ENCODE results near the gene MCF2.
"Not testable (repeated sequence)": the region's sequence is repeated elsewhere in the genome, so short reads cannot be mapped to it uniquely, and the experiment has no call there.

The MCF2 gene

GRCh38 chrX:139708067-139708466 is at the start of gene MCF2:
Gene MCF2, minus strand, starts transcription at chrX:139708167. Its CDS starts 56,423 bp downstream, at chrX:139651744.
- no peak for DNase-seq (ENCODE audit: low spot score)

GRCh38 chrX:139751053-139751452 is 43.1 kb upstream of the MCF2 start:
- DNase-seq (ENCODE audit: low spot score) = no peak

- no peak for DNase-seq (ENCODE audit: low spot score)
These were observed 42.4 kb upstream of the MCF2 start for GRCh38 chrX:139750390-139750789.

- peak; percentile 32 for DNase-seq (ENCODE audit: low spot score)
These were observed 31.2 kb upstream of the MCF2 start for GRCh38 chrX:139739138-139739537.

GRCh38 chrX:139738581-139738980 is 30.6 kb upstream of the MCF2 start:
- DNase-seq (ENCODE audit: low spot score) = no peak

- no peak for DNase-seq (ENCODE audit: low spot score)
These were observed 28.2 kb upstream of the MCF2 start for GRCh38 chrX:139736151-139736550.

- DNase-seq (ENCODE audit: low spot score) = no peak
These were observed 27.0 kb upstream of the MCF2 start for GRCh38 chrX:139734996-139735395.

- no peak for DNase-seq (ENCODE audit: low spot score)
These were observed 17.8 kb upstream of the MCF2 start for GRCh38 chrX:139725720-139726119.

GRCh38 chrX:139724626-139725025 is 16.7 kb upstream of the MCF2 start:
- no peak for DNase-seq (ENCODE audit: low spot score)

GRCh38 chrX:139720979-139721378 is 13.0 kb upstream of the MCF2 start:
- DNase-seq (ENCODE audit: low spot score) = no peak

GRCh38 chrX:139720136-139720535 is 12.2 kb upstream of the MCF2 start:
- DNase-seq (ENCODE audit: low spot score) = no peak

GRCh38 chrX:139702658-139703057 is 5.3 kb downstream of the MCF2 start:
- DNase-seq (ENCODE audit: low spot score) = no peak

- no peak for DNase-seq (ENCODE audit: low spot score)
These were observed 15.1 kb downstream of the MCF2 start for GRCh38 chrX:139692908-139693307.

- no peak for DNase-seq (ENCODE audit: low spot score)
These were observed 15.5 kb downstream of the MCF2 start for GRCh38 chrX:139692506-139692849.

- no peak for DNase-seq (ENCODE audit: low spot score)
These were observed 16.0 kb downstream of the MCF2 start for GRCh38 chrX:139691843-139692505.

GRCh38 chrX:139691493-139691842 is 16.5 kb downstream of the MCF2 start:
- no peak for DNase-seq (ENCODE audit: low spot score)

GRCh38 chrX:139685175-139685574 is 22.8 kb downstream of the MCF2 start:
- not testable (repeated sequence) for DNase-seq (ENCODE audit: low spot score)

- DNase-seq (ENCODE audit: low spot score) = no peak
These were observed 27.6 kb downstream of the MCF2 start for GRCh38 chrX:139680356-139680755.

GRCh38 chrX:139647597-139647996 is 60.4 kb downstream of the MCF2 start:
- no peak for DNase-seq (ENCODE audit: low spot score)

- DNase-seq (ENCODE audit: low spot score) = no peak
These were observed 65.6 kb downstream of the MCF2 start for GRCh38 chrX:139642241-139642927.

- DNase-seq (ENCODE audit: low spot score) = no peak
These were observed 67.7 kb downstream of the MCF2 start for GRCh38 chrX:139640259-139640658.

- no peak for DNase-seq (ENCODE audit: low spot score)
These were observed 68.7 kb downstream of the MCF2 start for GRCh38 chrX:139639253-139639652.

- no peak for DNase-seq (ENCODE audit: low spot score)
These were observed 107.9 kb downstream of the MCF2 start for GRCh38 chrX:139600105-139600504.

GRCh38 chrX:139596068-139596467 is 111.9 kb downstream of the MCF2 start:
- no peak for DNase-seq (ENCODE audit: low spot score)

All from CD4-positive, alpha-beta T cell treated with Interleukin-15 for 4 hours (primary cell).